SK-N-SH treated with all-trans-retinoic acid at 6 μM for 48 hours (cell line): ENCODE results near the gene PRKCE.

Source experiments
- ATAC-seq: fragments of 200-7000 bp; cut with Tn5 transposase; 3 replicates; pipeline ENCODE4 v1.9.1; 2020; ENCODE audit warnings: mild to moderate bottlenecking, moderate library complexity
- ARNTL ChIP-seq: fragments of 450-650 bp; formaldehyde crosslinking; IDR thresholded peaks from 2 replicates; pipeline ENCODE4 v1.5.0; 2020; ENCODE audit warnings: low read depth, mild to moderate bottlenecking, moderate library complexity, borderline replicate concordance
- BACH2 ChIP-seq: fragments of 250-450 bp; sonication (Bioruptor Pico); IDR thresholded peaks from 2 replicates; pipeline ENCODE4 v1.9.0; 2021; ENCODE audit warnings: mild to moderate bottlenecking, borderline replicate concordance
- CSDC2 ChIP-seq: fragments of 250-450 bp; sonication (Bioruptor Pico); IDR thresholded peaks from 2 replicates; pipeline ENCODE4 v1.5.0; 2020; ENCODE audit warnings: mild to moderate bottlenecking, moderate library complexity
- ESRRG ChIP-seq: fragments of 250-450 bp; sonication (Bioruptor Pico); IDR thresholded peaks from 2 replicates; pipeline ENCODE4 v1.6.1; 2021; ENCODE audit warnings: mild to moderate bottlenecking
- GLIS3 ChIP-seq: fragments of 250-450 bp; sonication (Bioruptor Pico); IDR thresholded peaks from 2 replicates; pipeline ENCODE4 v1.5.0; 2020; ENCODE audit warnings: mild to moderate bottlenecking, moderate library complexity
- OSR1 ChIP-seq: fragments of 250-450 bp; sonication (Bioruptor Pico); IDR thresholded peaks from 2 replicates; pipeline ENCODE4 v1.8.0; 2022; ENCODE audit warnings: moderate library complexity, mild to moderate bottlenecking, inconsistent platforms
- PPARA ChIP-seq: fragments of 250-450 bp; sonication (Bioruptor Pico); IDR thresholded peaks from 2 replicates; pipeline ENCODE4 v1.5.0; 2020; ENCODE audit warnings: mild to moderate bottlenecking, borderline replicate concordance
- RARB ChIP-seq: fragments of 250-450 bp; sonication (Bioruptor Pico); IDR thresholded peaks from 2 replicates; pipeline ENCODE4 v1.8.0; 2021; ENCODE audit warnings: mild to moderate bottlenecking, moderate library complexity
- ZC3H10 ChIP-seq: fragments of 250-450 bp; sonication (Bioruptor Pico); IDR thresholded peaks from 2 replicates; pipeline ENCODE4 v1.5.1; 2021; ENCODE audit warnings: mild to moderate bottlenecking, moderate library complexity
- ZFP3 ChIP-seq: fragments of 250-450 bp; sonication (Bioruptor Pico); IDR thresholded peaks from 2 replicates; pipeline ENCODE4 v1.5.0; 2020; ENCODE audit warnings: mild to moderate bottlenecking, moderate library complexity
- ZNF565 ChIP-seq: fragments of 450-650 bp; formaldehyde crosslinking; conservative IDR thresholded peaks from 2 replicates; pipeline ENCODE4 v1.5.0; 2020; ENCODE audit warnings: low read depth, mild to moderate bottlenecking, moderate library complexity
- ZNF70 ChIP-seq: fragments of 450-650 bp; formaldehyde crosslinking; IDR thresholded peaks from 2 replicates; pipeline ENCODE4 v1.5.0; 2020; ENCODE audit warnings: mild to moderate bottlenecking, moderate library complexity
- ZNF8 ChIP-seq: fragments of 450-650 bp; formaldehyde crosslinking; IDR thresholded peaks from 2 replicates; pipeline ENCODE4 v1.5.0; 2020; ENCODE audit warnings: mild to moderate bottlenecking, moderate library complexity
- TF ChIP-seq, protein P1 (sequence below): fragments of 250-450 bp; sonication (Bioruptor Pico); IDR thresholded peaks from 2 replicates; pipeline ENCODE4 v1.8.0; 2021; ENCODE audit warnings: low read depth, mild to moderate bottlenecking, moderate library complexity, borderline replicate concordance
- TF ChIP-seq, protein P2 (sequence below): fragments of 250-450 bp; sonication (Bioruptor Pico); IDR thresholded peaks from 2 replicates; pipeline ENCODE4 v1.5.1; 2020; ENCODE audit warnings: low read depth, mild to moderate bottlenecking, moderate library complexity
- TF ChIP-seq, protein P3 (sequence below): fragments of 250-450 bp; sonication (Bioruptor Pico); IDR thresholded peaks from 2 replicates; pipeline ENCODE4 v1.5.0; 2020; ENCODE audit warnings: mild to moderate bottlenecking, moderate library complexity
- TF ChIP-seq, protein P4 (sequence below): fragments of 250-450 bp; sonication (Bioruptor Pico); IDR thresholded peaks from 2 replicates; pipeline ENCODE4 v1.5.1; 2021; ENCODE audit warnings: mild to moderate bottlenecking, moderate library complexity
- TF ChIP-seq, protein P5 (sequence below): fragments of 250-450 bp; sonication (Bioruptor Pico); IDR thresholded peaks from 2 replicates; pipeline ENCODE4 v1.8.0; 2020; ENCODE audit warnings: mild to moderate bottlenecking, moderate library complexity, borderline replicate concordance

Gene PRKCE

DNA sequence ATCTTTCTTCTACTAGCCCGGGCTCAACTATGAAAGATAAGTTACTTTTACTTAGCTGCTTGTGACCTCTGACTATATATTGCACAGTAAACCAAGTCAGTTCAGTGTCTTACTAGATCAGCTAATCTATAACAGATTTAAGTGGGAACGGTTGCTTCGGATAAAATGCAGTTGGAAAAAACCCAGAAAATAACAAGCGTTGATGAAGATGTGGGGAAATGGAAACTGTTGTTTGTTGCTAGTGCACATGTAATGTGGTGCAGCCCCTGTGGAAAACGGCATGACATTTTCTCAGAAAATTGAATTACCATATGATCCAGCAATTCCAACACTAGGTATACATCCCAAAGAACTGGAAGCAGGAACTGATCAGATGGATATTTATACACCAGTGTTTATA is 248.5 kb downstream of the PRKCE start:
- ATAC-seq, result no peak
- TF ChIP-seq ZC3H10 (no peak), ZNF70 (no peak), ESRRG (CRISPR knock-in tag) (no peak)
- TF ChIP-seq, all 23 proteins: peak for 0

DNA sequence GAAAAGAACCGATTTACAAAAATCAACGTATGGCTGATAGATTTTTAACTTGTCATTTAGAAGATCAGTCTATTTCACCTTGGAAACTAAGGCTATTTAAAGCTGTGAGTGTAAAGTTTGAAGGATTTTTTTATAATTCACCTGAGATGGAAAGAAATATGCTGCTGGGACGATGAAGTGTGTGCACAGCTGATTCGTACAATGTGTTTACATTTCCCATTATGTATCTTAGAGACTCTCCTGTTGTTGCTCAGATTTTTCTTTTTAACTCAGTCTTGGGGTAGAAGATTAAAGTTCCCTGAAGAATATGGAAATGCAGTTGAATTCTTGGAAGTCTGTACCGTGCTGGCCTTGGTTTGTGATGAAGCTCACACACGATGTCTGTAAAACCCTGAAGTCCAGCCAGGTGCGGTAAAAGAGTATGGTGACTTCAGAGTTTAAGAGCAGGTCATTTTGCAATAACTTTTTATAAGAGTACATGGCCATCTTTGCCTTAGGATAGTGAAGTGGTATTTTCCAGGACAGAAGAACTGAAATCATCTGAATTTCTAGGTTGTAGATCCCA is 250.1 kb downstream of the PRKCE start:
- no peak for ATAC-seq
- TF ChIP-seq, protein P1, sequence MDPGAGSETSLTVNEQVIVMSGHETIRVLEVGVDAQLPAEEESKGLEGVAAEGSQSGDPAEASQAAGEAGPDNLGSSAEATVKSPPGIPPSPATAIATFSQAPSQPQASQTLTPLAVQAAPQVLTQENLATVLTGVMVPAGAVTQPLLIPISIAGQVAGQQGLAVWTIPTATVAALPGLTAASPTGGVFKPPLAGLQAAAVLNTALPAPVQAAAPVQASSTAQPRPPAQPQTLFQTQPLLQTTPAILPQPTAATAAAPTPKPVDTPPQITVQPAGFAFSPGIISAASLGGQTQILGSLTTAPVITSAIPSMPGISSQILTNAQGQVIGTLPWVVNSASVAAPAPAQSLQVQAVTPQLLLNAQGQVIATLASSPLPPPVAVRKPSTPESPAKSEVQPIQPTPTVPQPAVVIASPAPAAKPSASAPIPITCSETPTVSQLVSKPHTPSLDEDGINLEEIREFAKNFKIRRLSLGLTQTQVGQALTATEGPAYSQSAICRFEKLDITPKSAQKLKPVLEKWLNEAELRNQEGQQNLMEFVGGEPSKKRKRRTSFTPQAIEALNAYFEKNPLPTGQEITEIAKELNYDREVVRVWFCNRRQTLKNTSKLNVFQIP (CRISPR knock-in tag), result no peak
- TF ChIP-seq, protein P2, sequence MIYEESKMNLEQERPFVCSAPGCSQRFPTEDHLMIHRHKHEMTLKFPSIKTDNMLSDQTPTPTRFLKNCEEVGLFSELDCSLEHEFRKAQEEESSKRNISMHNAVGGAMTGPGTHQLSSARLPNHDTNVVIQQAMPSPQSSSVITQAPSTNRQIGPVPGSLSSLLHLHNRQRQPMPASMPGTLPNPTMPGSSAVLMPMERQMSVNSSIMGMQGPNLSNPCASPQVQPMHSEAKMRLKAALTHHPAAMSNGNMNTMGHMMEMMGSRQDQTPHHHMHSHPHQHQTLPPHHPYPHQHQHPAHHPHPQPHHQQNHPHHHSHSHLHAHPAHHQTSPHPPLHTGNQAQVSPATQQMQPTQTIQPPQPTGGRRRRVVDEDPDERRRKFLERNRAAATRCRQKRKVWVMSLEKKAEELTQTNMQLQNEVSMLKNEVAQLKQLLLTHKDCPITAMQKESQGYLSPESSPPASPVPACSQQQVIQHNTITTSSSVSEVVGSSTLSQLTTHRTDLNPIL (CRISPR knock-in tag), result no peak
- no peak for TF ChIP-seq ESRRG (CRISPR knock-in tag)
- no peak for TF ChIP-seq BACH2 (CRISPR knock-in tag)
- no peak for TF ChIP-seq ZNF8 (CRISPR knock-in tag)
- no peak for TF ChIP-seq RARB (CRISPR knock-in tag)
- no peak for TF ChIP-seq ARNTL (CRISPR knock-in tag)
- no peak for TF ChIP-seq PPARA
- TF ChIP-seq ZC3H10, result no peak

DNA sequence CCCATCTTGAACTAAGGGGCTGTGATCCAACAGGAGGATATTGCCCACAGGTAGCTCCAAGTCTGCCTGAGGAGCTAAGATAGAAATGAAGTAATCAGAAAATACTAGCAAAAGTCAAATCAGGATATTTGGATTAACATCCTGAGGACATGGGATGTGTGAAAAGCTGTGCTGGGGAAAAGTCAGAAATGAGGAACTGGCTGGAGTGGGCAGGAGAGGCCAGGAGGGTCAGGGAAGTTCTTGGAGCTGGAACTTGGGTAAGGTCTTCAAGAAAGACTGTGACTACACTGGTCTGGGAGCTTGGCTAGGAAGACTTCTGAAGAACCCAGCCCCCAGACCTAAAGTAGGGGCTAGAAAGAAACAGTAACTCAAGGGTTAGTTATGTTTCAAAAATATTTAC is 250.9 kb downstream of the PRKCE start:
- TF ChIP-seq, protein P3, sequence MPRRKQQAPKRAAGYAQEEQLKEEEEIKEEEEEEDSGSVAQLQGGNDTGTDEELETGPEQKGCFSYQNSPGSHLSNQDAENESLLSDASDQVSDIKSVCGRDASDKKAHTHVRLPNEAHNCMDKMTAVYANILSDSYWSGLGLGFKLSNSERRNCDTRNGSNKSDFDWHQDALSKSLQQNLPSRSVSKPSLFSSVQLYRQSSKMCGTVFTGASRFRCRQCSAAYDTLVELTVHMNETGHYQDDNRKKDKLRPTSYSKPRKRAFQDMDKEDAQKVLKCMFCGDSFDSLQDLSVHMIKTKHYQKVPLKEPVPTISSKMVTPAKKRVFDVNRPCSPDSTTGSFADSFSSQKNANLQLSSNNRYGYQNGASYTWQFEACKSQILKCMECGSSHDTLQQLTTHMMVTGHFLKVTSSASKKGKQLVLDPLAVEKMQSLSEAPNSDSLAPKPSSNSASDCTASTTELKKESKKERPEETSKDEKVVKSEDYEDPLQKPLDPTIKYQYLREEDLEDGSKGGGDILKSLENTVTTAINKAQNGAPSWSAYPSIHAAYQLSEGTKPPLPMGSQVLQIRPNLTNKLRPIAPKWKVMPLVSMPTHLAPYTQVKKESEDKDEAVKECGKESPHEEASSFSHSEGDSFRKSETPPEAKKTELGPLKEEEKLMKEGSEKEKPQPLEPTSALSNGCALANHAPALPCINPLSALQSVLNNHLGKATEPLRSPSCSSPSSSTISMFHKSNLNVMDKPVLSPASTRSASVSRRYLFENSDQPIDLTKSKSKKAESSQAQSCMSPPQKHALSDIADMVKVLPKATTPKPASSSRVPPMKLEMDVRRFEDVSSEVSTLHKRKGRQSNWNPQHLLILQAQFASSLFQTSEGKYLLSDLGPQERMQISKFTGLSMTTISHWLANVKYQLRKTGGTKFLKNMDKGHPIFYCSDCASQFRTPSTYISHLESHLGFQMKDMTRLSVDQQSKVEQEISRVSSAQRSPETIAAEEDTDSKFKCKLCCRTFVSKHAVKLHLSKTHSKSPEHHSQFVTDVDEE (CRISPR knock-in tag), result no peak
- TF ChIP-seq ZNF565 (CRISPR knock-in tag) (no peak), ZNF70 (no peak), GLIS3 (no peak), ZFP3 (CRISPR knock-in tag) (no peak)
- TF ChIP-seq, protein P1 (CRISPR knock-in tag), result no peak
- no peak for ATAC-seq

DNA sequence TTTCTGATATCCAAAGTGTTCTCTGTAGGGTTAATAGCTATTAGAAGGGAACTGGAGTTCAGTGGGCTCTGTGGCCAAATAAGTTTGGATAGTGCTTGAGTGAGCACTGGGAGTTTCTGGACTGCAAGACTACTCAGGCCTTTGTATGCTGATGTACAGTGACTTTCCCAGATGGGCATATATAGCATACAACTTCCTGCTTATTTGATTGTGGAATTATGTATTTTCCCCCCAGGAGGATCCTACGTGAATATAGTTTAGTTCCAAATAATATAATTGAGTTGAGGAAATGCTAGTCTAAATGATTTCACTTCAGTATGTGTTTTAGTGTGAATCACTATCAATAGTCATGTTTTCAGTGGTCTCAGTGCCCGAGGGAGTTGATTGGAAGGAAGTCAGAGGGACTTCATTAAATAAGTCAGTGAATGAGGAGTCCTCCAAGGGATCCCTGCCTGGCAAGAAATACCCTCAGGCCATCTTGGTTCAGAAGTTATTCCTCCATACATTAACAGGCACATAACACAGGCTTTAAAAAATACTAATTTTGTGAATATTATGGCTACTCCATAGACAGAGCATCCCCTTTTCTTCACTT is 251.4 kb downstream of the PRKCE start:
- no peak for ATAC-seq
- TF ChIP-seq, protein P3 (CRISPR knock-in tag), result no peak
- TF ChIP-seq, protein P4, sequence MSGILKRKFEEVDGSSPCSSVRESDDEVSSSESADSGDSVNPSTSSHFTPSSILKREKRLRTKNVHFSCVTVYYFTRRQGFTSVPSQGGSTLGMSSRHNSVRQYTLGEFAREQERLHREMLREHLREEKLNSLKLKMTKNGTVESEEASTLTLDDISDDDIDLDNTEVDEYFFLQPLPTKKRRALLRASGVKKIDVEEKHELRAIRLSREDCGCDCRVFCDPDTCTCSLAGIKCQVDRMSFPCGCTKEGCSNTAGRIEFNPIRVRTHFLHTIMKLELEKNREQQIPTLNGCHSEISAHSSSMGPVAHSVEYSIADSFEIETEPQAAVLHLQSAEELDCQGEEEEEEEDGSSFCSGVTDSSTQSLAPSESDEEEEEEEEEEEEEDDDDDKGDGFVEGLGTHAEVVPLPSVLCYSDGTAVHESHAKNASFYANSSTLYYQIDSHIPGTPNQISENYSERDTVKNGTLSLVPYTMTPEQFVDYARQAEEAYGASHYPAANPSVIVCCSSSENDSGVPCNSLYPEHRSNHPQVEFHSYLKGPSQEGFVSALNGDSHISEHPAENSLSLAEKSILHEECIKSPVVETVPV (CRISPR knock-in tag), result no peak
- TF ChIP-seq ZC3H10 (no peak), ZFP3 (CRISPR knock-in tag) (no peak), GLIS3 (no peak), OSR1 (no peak), ZNF8 (CRISPR knock-in tag) (no peak), ARNTL (CRISPR knock-in tag) (no peak), ESRRG (CRISPR knock-in tag) (no peak), ZNF565 (CRISPR knock-in tag) (no peak), CSDC2 (no peak), ZNF70 (no peak), BACH2 (CRISPR knock-in tag) (no peak), RARB (CRISPR knock-in tag) (no peak)
- TF ChIP-seq, protein P5, sequence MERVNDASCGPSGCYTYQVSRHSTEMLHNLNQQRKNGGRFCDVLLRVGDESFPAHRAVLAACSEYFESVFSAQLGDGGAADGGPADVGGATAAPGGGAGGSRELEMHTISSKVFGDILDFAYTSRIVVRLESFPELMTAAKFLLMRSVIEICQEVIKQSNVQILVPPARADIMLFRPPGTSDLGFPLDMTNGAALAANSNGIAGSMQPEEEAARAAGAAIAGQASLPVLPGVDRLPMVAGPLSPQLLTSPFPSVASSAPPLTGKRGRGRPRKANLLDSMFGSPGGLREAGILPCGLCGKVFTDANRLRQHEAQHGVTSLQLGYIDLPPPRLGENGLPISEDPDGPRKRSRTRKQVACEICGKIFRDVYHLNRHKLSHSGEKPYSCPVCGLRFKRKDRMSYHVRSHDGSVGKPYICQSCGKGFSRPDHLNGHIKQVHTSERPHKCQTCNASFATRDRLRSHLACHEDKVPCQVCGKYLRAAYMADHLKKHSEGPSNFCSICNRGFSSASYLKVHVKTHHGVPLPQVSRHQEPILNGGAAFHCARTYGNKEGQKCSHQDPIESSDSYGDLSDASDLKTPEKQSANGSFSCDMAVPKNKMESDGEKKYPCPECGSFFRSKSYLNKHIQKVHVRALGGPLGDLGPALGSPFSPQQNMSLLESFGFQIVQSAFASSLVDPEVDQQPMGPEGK (CRISPR knock-in tag), result no peak
